PC-3 (cell line): ENCODE measurements around the gene GALNT13.

Source experiments
- CTCF ChIP-seq: fragments of 300-600 bp; sonication (generic); conservative IDR thresholded peaks from 2 replicates; pipeline ENCODE4 v1.5.1; 2017; ENCODE audit warnings: antibody characterized with exemption, low read depth, mild to moderate bottlenecking, low read length
- EZH2phosphoT487 ChIP-seq: fragments of 300-600 bp; sonication (generic); IDR thresholded peaks from 2 replicates; pipeline ENCODE4 v1.6.1; 2018; ENCODE audit warnings: mild to moderate bottlenecking, antibody characterized with exemption, low read length, borderline replicate concordance

- TF ChIP-seq CTCF: no peak
- TF ChIP-seq EZH2phosphoT487: no peak
Observed at GRCh38 chr2:154078926-154079325, 207.2 kb downstream of the GALNT13 start.
